Stimulated activated effector memory CD8-positive, alpha-beta T cell treated with anti-CD3 and anti-CD28 coated beads, Interleukin-12 subunit alpha, Interleukin-12 subunit beta, amount 100 ng/mL, for 72 hours (primary cell): ENCODE data around the gene GNA14.
"Not testable (repeated sequence)": the region's sequence is repeated elsewhere in the genome, so short reads cannot be mapped to it uniquely, and the experiment has no call there.

ENCODE experiments used
- ATAC-seq: fragments of 150-1000 bp; cut with Tn5 transposase; 2 replicates; pipeline ENCODE4 v1.10.0; 2021
- DNase-seq, 2 donors: peaks; one replicate each; pipeline ENCODE4 v3.0.0; 2021 to 2022; ENCODE audit warnings: low spot score in 2 of 2
- H3K27ac Mint-ChIP-seq: one replicate; pipeline ENCODE4 v1.8.0; 2022; ENCODE audit warnings: mild to moderate bottlenecking, mixed read lengths
- H3K36me3 Mint-ChIP-seq: one replicate; pipeline ENCODE4 v1.8.0; 2022; ENCODE audit warnings: mild to moderate bottlenecking, mixed read lengths
- H3K4me1 Mint-ChIP-seq: one replicate; pipeline ENCODE4 v1.8.0; 2022; ENCODE audit warnings: mixed read lengths
- H3K4me3 Mint-ChIP-seq: one replicate; pipeline ENCODE4 v1.8.0; 2022; ENCODE audit warnings: mild to moderate bottlenecking, mixed read lengths
- H3K9me3 Mint-ChIP-seq: one replicate; pipeline ENCODE4 v1.8.0; 2022; ENCODE audit warnings: mixed read lengths

Gene GNA14

DNA sequence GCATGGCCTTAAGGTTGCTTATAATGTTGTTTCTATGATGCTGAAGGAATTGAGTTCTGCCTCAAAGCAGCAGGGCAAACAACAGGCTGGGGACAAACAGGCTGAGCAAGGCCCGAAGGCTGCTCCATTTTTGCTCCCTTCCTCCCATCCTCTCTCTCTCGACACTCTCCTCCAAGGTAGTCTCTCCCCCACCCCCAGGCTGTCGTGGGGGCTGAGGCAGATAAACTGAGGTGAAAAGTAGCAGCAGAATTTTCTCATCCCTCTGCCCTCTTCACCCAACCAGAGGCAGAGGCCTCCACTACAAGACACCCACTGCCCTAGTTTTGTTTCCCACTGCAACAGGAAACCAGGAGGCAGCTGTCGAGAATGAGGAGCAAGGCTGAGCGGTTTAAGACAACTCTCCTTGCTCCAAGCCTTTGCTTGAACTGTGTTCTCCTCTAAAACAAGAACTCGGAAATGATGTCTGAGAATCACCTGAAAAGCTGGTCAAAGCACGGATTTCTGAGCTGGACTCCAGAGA lies 13.5 kb upstream of the GNA14 start:
- no peak overlapping the region for H3K27ac Mint-ChIP-seq
- no peaks in the 10 kb centered on the region for H3K36me3 Mint-ChIP-seq
- H3K9me3 Mint-ChIP-seq = no peaks in the 10 kb centered on the region
- no peak overlapping the region for H3K4me3 Mint-ChIP-seq
- DNase-seq (no peak), ATAC-seq (no peak)
- no peaks in the 10 kb centered on the region for H3K4me1 Mint-ChIP-seq

DNA sequence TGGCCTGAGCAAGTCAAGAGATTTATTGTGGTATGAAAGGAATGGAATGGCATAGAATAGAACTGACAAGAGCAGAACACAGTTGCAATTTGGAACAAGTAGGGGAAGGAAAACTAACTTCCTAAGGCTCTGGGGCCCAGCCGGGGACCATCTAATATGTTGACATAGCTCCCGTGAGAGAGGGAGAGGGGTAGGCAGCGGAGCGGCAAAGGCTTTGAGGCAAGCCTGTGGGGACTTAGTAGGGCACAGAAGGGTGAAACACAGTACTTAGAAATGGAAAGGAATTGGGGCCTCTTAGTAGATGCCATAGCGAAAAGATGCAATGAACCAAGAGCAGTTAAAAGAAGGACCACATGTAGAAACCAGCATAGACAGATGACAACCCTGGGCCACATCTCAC lies 11.8 kb upstream of the GNA14 start:
- no peaks in the 10 kb centered on the region for H3K4me1 Mint-ChIP-seq
- H3K9me3 Mint-ChIP-seq = no peaks in the 10 kb centered on the region
- ATAC-seq = no peak
- no peaks in the 10 kb centered on the region for H3K36me3 Mint-ChIP-seq
- no peak overlapping the region for H3K27ac Mint-ChIP-seq
- no peak for DNase-seq
- no peak overlapping the region for H3K4me3 Mint-ChIP-seq

DNA sequence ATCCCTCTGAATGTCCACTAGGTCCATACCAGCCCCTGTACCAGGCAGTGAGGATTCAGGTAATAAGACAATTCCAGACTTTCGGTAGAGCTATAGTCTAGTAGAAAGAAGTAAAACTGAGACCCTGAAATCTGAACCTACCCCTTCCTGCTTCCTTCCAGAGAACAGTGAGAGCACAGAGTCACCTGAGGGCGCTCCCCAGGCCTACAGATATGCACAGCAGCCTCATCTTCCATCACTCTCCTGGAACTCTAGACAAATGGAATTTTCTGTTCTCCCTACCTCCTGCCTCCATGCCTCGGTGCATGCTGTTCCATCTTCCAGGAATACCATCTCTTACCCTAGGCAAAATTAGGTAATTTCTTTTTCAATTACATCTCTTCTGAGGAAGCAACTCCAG lies 3.1 kb upstream of the GNA14 start:
- Mint-ChIP-seq H3K9me3 (no peaks in the 10 kb centered on the region), H3K36me3 (no peaks in the 10 kb centered on the region), H3K4me3 (no peak overlapping the region), H3K4me1 (peaks cover 14% of the 10 kb centered on the region), H3K27ac (no peak overlapping the region)
- ATAC-seq (peak; percentile 19), DNase-seq (no peak)

DNA sequence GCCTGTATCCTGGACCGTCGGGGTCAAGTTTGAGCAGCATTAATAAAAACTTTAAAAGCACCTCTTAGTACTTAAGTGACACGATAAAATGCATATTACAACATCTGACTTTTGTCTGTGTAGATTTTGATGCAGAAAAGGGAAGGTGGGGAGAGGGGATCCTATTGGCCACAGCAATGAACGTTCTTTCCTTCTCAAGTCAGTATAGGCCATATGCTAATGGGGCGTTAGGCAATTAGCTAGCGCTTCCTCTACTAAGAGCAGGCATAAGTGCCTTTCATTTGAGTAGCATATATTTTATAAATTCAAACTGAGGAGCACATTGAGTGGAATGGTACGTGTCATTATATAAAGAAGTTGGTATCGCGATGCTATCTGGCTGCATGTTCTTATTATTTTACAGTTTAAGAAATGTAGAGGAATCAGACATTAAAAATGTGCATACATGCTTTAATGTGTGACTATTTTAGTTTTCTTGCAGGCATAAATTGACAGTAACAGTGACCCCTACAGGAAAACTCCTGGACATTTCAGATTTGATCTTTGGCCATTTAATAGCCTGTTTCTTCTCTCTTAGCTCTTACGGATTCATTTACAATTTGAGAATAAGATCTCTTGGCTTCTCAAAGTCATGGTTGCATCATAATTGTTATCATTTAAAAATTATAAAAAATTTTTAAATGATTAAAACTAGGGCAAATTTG lies 1.1 kb upstream of the GNA14 start:
- peaks cover 14% of the 10 kb centered on the region for H3K4me1 Mint-ChIP-seq
- H3K27ac Mint-ChIP-seq = no peak overlapping the region
- DNase-seq = no peak
- H3K4me3 Mint-ChIP-seq = peak overlapping the region; percentile 32
- no peak for ATAC-seq
- H3K36me3 Mint-ChIP-seq = no peaks in the 10 kb centered on the region
- H3K9me3 Mint-ChIP-seq = no peaks in the 10 kb centered on the region

DNA sequence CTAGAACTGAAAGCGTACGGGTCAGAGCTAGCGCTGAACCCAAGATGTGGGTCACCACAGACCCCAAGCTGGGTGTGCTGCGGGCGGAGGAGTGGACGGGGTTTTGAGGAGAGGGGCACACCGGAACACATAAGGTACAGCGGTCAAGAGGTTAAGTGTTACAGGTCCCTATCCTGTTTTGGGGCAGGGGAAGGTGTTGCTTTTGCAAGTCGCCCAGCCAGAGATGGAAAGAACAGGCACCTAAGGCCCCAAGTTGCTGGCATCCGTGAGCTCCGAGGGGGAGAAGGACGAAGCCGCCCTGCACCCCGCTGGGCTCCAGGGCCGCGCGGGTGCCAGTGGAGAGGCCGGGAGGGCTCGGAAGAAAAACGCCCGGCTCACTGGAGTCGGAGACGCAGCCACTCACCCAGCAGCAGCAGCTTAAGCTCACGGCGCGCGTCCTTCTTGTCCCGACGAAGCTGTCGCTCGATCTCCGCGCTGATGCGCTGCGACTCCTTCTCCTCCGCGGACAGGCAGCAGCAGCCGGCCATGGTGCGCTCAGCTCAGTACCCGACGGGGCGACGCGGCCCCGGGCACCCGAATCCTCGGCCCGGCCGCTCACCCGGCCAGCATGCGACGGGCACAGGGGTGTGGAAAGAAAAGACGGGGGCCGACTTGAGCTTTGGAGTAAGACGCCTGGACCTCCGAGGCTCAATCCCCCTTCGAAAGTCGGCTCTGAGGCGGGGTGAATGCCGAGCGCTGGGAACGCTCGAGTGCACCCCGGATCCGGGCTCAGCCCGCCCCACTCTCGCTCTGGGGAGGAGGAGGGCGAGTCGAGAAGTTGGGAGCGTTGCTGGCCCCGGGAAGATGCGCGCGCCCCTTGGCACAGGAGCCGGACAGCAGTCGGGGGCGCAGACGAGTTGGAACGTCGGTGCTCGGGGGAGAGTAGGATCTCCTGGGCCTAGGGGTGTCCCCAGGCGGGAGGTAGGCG lies 572 bp downstream of the GNA14 start:
- Mint-ChIP-seq H3K4me1 (peaks cover 14% of the 10 kb centered on the region), H3K36me3 (no peaks in the 10 kb centered on the region), H3K4me3 (peak overlapping the region; percentile 34), H3K9me3 (no peaks in the 10 kb centered on the region), H3K27ac (no peak overlapping the region)
- ATAC-seq (peak; percentile 11), DNase-seq (no peak)

DNA sequence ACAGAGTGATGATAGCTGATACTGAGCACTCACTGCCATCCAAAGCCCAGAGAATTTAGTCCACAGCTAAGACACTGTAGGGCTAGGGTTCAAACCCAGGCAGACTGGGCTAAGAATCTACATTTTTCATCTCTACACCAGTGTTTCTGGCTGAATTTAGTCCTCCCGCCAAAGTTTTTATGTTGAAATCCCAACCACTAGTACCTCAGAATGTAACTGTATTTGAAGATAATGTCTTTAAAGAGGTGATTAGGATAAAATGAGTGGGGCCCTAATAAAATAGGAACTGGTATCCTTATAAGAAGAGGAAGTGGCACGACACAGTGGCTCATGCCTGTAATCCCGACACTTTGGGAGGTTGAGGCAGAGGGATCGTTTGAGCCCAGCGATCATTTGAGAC lies 4.3 kb downstream of the GNA14 start:
- no peak overlapping the region for H3K27ac Mint-ChIP-seq
- H3K36me3 Mint-ChIP-seq = no peaks in the 10 kb centered on the region
- ATAC-seq = no peak
- DNase-seq = no peak
- H3K9me3 Mint-ChIP-seq = no peaks in the 10 kb centered on the region
- no peak overlapping the region for H3K4me3 Mint-ChIP-seq
- peaks cover 14% of the 10 kb centered on the region for H3K4me1 Mint-ChIP-seq

DNA sequence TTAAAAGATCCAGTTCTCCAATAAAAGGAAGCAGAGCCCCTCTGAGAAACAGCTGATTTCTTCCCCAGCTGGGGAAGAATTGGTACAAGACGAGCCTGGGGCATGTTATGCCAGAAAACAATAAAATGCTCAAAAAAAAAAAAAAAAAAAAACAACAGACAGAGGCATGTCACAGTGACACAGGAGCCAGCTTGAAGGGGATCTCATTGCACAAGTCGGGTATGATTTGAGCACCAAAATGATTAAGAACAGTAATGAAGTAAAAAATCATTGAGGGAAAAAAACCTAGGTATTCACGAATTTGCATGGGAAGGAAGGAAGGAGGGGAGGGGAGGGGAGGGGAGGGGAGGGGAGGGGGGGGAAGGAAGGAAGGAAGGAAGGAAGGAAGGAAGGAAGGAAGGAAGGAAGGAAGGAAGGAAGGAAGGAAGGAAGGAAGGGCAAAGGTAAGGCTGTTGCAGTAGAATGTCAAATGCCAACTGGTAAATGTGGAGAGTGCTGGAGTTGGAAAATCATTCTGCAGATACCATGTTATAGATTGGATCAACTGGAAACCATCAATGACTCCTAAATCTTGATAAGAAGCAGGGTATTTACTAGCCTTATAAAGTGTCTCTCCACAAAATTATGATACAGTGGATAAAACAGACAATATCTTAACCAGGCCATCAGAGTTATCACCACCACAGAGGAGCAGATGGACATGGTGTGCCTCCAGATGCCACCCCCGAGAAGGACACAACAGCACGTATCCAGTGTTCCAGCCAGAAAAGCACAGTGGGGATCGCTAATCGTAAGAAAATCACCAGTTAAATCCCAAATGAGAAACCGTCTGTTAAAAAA lies 7.2 kb downstream of the GNA14 start:
- H3K4me1 Mint-ChIP-seq = no peaks in the 10 kb centered on the region
- H3K9me3 Mint-ChIP-seq = no peaks in the 10 kb centered on the region
- H3K4me3 Mint-ChIP-seq = no peak overlapping the region
- DNase-seq (no peak), ATAC-seq (no peak)
- no peaks in the 10 kb centered on the region for H3K36me3 Mint-ChIP-seq
- no peak overlapping the region for H3K27ac Mint-ChIP-seq

DNA sequence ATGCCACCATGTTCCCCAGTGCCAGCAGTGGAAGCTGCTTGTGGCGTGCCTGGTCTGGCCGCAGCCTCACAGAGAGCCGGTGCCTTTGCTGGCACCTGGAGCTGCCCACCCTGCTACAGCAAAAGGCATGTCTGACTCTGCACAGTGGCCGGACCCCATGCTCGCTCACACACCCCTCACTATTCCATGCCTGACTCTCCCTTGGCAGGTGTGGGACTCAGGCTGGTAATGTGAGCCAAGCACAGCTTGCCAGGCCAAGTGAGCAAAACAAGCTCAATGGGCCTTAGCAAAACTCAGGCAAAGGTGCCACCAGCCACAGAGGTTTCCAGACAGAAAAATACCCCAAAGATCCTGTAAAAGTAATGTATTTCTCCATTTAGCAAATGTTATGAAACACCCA lies 15.5 kb downstream of the GNA14 start:
- Mint-ChIP-seq H3K9me3 (no peaks in the 10 kb centered on the region), H3K36me3 (no peaks in the 10 kb centered on the region), H3K27ac (no peak overlapping the region), H3K4me1 (no peaks in the 10 kb centered on the region), H3K4me3 (no peak overlapping the region)
- ATAC-seq (peak; percentile 31), DNase-seq (no peak)

DNA sequence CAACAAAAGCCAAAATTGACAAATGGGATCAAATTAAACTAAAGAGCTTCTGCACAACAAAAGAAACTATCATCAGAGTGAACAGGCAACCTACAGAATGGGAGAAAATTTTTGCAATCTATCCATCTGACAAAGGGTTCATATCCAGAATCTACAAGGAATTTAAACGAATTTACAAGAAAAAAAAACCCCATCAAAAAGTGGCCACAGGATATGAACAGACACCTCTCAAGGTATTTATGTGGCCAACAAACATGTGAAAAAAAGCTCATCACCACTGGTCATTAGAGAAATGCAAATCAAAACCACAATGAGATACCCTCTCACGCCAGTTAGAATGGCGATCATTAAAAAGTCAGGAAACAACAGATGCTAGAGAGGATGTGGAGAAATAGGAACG lies 19.3 kb downstream of the GNA14 start:
- H3K27ac Mint-ChIP-seq, H3K9me3 Mint-ChIP-seq, H3K36me3 Mint-ChIP-seq: not testable (repeated sequence)

DNA sequence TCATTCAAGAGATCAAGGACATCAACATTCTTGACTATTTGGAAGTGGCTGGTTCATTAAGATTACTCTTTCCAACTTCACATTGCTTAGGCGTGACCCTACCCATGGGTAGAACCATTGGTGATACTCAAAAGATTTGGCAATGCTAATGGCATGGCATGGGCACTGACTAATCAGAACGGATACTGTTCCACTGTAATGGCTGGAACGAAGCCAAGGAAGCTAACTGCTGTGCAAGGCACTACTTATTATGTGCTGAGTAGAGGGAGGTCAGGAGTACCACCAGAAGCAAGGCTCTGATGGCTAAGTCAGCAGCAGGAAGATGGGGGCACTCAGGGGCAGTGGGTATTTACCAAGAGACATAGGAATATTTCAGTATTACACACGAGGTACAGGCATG lies 31.9 kb downstream of the GNA14 start:
- Mint-ChIP-seq H3K4me3 (no peak overlapping the region), H3K27ac (no peak overlapping the region), H3K36me3 (no peaks in the 10 kb centered on the region), H3K9me3 (peaks cover 5% of the 10 kb centered on the region), H3K4me1 (no peaks in the 10 kb centered on the region)
- ATAC-seq (no peak), DNase-seq (no peak)

More for the DNA sequence above, 19.3 kb downstream of the GNA14 start:
- ATAC-seq, H3K4me3 Mint-ChIP-seq, H3K4me1 Mint-ChIP-seq, DNase-seq: not testable (repeated sequence)

DNA sequence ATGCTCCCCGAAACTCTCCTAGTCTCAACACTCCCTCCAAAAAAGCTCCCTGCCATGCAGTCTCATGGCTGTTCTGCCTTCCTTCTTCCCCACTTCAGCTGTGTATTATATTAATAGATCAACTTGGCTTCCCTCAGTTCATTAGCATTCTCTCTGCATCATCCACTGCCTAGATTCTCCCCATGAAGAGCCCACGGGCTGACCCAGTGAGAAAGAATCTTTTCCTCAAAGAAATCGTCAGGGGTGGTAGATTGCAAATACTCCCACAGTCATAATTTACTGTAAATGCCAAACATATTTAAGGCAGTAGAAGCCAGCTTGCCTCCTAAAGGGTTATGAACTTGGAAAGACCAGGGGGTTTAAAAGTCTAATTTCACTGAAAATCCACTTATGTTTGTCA lies 33.5 kb downstream of the GNA14 start:
- H3K36me3 Mint-ChIP-seq = no peaks in the 10 kb centered on the region
- DNase-seq (no peak), ATAC-seq (no peak)
- no peak overlapping the region for H3K4me3 Mint-ChIP-seq
- no peaks in the 10 kb centered on the region for H3K4me1 Mint-ChIP-seq
- no peak overlapping the region for H3K27ac Mint-ChIP-seq
- peaks cover 5% of the 10 kb centered on the region for H3K9me3 Mint-ChIP-seq

DNA sequence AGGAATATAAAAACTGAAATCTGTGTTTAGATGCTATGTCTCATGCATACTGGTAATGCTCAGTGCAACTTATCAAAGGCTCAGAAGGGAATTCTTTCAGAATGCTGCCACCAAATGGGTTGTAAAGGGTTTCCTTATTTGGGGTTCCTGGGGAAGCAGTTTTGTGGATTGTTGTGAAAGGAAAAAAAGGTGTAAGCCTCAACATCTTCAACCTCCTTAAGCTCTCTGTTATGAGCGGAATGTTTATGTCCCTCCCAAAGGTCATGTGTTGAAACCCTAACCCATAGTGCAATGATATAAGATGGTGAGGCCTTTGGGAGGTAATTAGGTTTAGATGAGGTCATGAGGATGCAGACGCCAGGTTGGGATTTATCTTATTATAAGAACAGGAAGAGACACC lies 41.6 kb downstream of the GNA14 start:
- H3K36me3 Mint-ChIP-seq = no peaks in the 10 kb centered on the region

DNA sequence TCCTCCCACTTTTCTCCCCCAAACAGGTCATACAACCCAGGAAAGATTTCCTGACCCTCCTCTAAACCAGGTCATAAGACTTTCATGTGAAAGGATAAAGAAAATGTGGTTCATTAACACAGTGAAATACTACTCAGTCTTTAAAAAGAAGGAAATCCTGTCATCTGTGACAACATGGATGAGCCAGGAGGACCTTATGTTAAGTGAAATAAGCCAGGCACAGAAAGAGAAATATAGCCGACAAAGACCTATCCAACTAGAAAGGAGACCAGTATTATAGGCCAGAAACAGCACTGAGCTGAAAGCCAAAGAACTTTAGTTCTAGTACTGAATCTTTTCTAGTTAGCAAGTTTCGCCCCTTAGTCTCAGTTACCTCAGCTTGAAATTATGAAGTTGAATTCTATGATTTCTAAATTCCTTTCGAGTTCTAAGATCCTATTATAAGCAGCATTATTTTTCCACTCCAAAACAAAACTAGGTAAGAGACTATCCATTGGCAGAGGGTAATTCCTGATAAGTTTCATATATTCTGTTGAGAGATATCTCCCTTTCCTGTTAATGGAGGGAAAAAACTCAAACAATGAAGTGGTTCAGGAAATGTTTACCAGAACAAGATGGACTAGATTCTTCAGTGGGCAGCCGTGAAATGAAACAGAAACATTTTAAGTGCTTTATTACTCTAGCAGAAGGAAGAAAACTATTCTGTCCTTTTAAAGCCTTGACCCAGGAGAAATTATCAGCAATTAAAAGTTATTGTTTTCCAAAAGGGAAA lies 42.5 kb downstream of the GNA14 start:
- H3K4me1 Mint-ChIP-seq = no peaks in the 10 kb centered on the region
- no peak for DNase-seq
- H3K36me3 Mint-ChIP-seq = no peaks in the 10 kb centered on the region
- no peak overlapping the region for H3K4me3 Mint-ChIP-seq
- no peak overlapping the region for H3K27ac Mint-ChIP-seq
- no peak for ATAC-seq
- peaks cover 3% of the 10 kb centered on the region for H3K9me3 Mint-ChIP-seq

More for the DNA sequence above, 41.6 kb downstream of the GNA14 start:
- H3K4me3 Mint-ChIP-seq = no peak overlapping the region
- DNase-seq = no peak
- H3K9me3 Mint-ChIP-seq = peaks cover 3% of the 10 kb centered on the region
- no peak for ATAC-seq
- no peaks in the 10 kb centered on the region for H3K4me1 Mint-ChIP-seq
- no peak overlapping the region for H3K27ac Mint-ChIP-seq

DNA sequence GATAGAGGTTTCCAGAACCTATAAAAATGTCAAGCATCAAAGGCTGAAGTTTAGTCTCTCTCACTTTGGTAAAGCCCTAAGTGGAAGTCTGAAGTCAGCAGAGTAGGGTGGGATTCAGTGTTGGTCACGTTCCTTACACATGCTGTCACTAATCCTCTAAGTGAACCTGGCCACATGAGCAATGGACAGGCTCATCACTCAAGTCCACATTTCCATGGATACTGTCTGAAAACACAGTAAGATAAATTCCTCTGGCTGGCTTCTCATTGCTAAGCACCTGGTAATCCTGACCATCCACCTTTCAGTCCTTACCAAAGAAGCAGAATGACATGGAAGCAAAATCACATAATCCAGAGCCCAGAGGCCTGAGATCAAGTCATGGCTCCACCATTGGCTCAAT lies 43.8 kb downstream of the GNA14 start:
- H3K9me3 Mint-ChIP-seq = peaks cover 3% of the 10 kb centered on the region
- ATAC-seq (no peak), DNase-seq (no peak)
- no peaks in the 10 kb centered on the region for H3K36me3 Mint-ChIP-seq
- no peaks in the 10 kb centered on the region for H3K4me1 Mint-ChIP-seq
- H3K27ac Mint-ChIP-seq = no peak overlapping the region
- H3K4me3 Mint-ChIP-seq = no peak overlapping the region
